Stomach (tissue), 4 donors: ENCODE measurements around the gene MRPS15.

Experiments used
- CTCF ChIP-seq, 7 experiments: fragments of 450-650 bp in 4 of 7; fragments of 200-600 bp in 3 of 7; sonication (generic) in 3 of 7; IDR thresholded peaks; one replicate each; pipeline ENCODE4 v1.5.1; 2016 to 2019; ENCODE audit warnings: antibody characterized with exemption in 7 of 7, control low read depth in 2 of 7, mild to moderate bottlenecking in 1 of 7
- EP300 ChIP-seq: sonication (generic); formaldehyde crosslinking; IDR thresholded peaks from one replicate; pipeline ENCODE4 v1.6.1; 2017; ENCODE audit warnings: antibody characterized with exemption
- POLR2A ChIP-seq, 4 donors: fragments of 450-650 bp; IDR thresholded peaks; one replicate each; pipeline ENCODE4 v1.6.1; 2016; ENCODE audit warnings: antibody characterized with exemption in 4 of 4, control low read depth in 2 of 4, mild to moderate bottlenecking in 1 of 4, moderate library complexity in 1 of 4
- POLR2AphosphoS5 ChIP-seq, 3 donors: sonication (generic); formaldehyde crosslinking; IDR thresholded peaks; one replicate each; pipeline ENCODE4 v1.6.1; 2016; ENCODE audit warnings: antibody characterized with exemption in 3 of 3

GRCh38 chr1:36432616-36433015, 31.6 kb downstream of the MRPS15 start:
- TF ChIP-seq POLR2A (IDR thresholded peaks at IDR 0.05) = no peak
- TF ChIP-seq CTCF (IDR thresholded peaks at IDR 0.05) = no peak
- no peak for TF ChIP-seq POLR2AphosphoS5 (IDR thresholded peaks at IDR 0.05)
- TF ChIP-seq EP300 = no peak
